K562 (cell line): ENCODE data around the gene CYP4B1. TPM values are rescaled to one million over a fixed set of nuclear protein-coding genes. Genes with fewer than 3 reads are reported as not detected.

Experiments
- ATAC-seq: fragments of 200-7000 bp; cut with Tn5 transposase; 3 replicates; pipeline ENCODE4 v1.9.1; 2020; ENCODE audit warnings: moderate library complexity
- Bru-seq: library from RNA; stranded (reverse); fragments of 400-500 nt; gene quantifications from one replicate; lab custom pipeline; 2021; lab: Mats Ljungman, UMichigan
- BruChase-seq, 2 experiments: library from RNA; stranded (reverse); fragments of 400-500 nt; gene quantifications; one replicate each; lab custom pipeline; 2021; lab: Mats Ljungman, UMichigan
- BruUV-seq: library from RNA; stranded (reverse); fragments of 400-500 nt; replicated peaks from 2 replicates; lab custom pipeline; 2021; lab: Mats Ljungman, UMichigan
- CTCF ChIA-PET: fragments of 300-600 bp; formaldehyde crosslinking; extraction: SDS; loops from one replicate; lab custom pipeline; 2021; ENCODE audit warnings: low intra/inter-chr PET ratio; lab: Yijun Ruan, JAX
- POLR2A ChIA-PET: fragments of 300-600, 350-650 bp; sonication (Branson Sonifier 250); formaldehyde crosslinking; extraction: SDS; loops from one replicate; lab custom pipeline; 2021; ENCODE audit warnings: antibody characterized with exemption, inconsistent platforms; lab: Yijun Ruan, JAX
- DNase-seq, 4 experiments: peaks; one replicate each; pipeline versions ENCODE4 v3.0.0 to v3.0.0-alpha.2; 2011 to 2018; ENCODE audit warnings: low spot score in 3 of 4, mixed read lengths in 3 of 4; ENCODE audit errors: extremely low read depth in 1 of 4
- FAIRE-seq: peaks from 2 replicates; lab custom pipeline; 2011; peaks lifted over from hg19 to GRCh38; lab: Jason Lieb, UNC
- H2AFZ ChIP-seq: 2 replicates; pipeline ENCODE4 v1.6.0; 2011; ENCODE audit warnings: low read depth, low read length, control low read depth, inconsistent platforms
- H3K27ac ChIP-seq: fragments of 200-600 bp; 3 replicates; pipeline ENCODE4 v1.8.0; 2011; ENCODE audit warnings: low read depth, mild to moderate bottlenecking, control low read depth, inconsistent platforms, low read length, moderate library complexity, mixed read lengths; ENCODE audit errors: extremely low read depth
- H3K27me3 ChIP-seq, 2 experiments: fragments of 300-600 bp in 1 of 2; 2 replicates in 1 of 2; 3 replicates in 1 of 2; pipeline versions ENCODE4 v1.6.0 to v1.8.0; 2011; ENCODE audit warnings: inconsistent platforms in 2 of 2, low read length in 2 of 2, mild to moderate bottlenecking in 1 of 2, mixed read lengths in 1 of 2, moderate library complexity in 1 of 2; ENCODE audit not compliant: control insufficient read depth in 2 of 2, insufficient read depth in 2 of 2
- H3K36me3 ChIP-seq: fragments of 300-600 bp; 3 replicates; pipeline ENCODE4 v1.8.0; 2011; ENCODE audit warnings: mild to moderate bottlenecking, low read length, inconsistent platforms; ENCODE audit not compliant: control insufficient read depth, insufficient read depth
- H3K4me1 ChIP-seq, 2 experiments: fragments of 200-600 bp in 1 of 2; replicated peaks in 1 of 2; 2 replicates in 1 of 2; 3 replicates in 1 of 2; pipeline versions ENCODE4 v1.5.1 to v1.8.0; 2011; ENCODE audit warnings: inconsistent platforms in 2 of 2, low read length in 2 of 2, mild to moderate bottlenecking in 1 of 2, mixed read lengths in 1 of 2, moderate library complexity in 1 of 2; ENCODE audit not compliant: control insufficient read depth in 2 of 2, insufficient read depth in 2 of 2
- H3K4me2 ChIP-seq: 2 replicates; pipeline ENCODE4 v1.6.1; 2011; ENCODE audit warnings: low read length, control low read depth, inconsistent platforms, mixed read lengths; ENCODE audit not compliant: insufficient read depth
- H3K4me3 ChIP-seq: fragments of 200-600 bp; sonication (generic), shearing (Covaris generic); 2 replicates; pipeline ENCODE4 v1.5.1; 2016; ENCODE audit warnings: control low read depth, inconsistent platforms
- H3K79me2 ChIP-seq: fragments of 200-600 bp; 3 replicates; pipeline ENCODE4 v1.8.0; 2011; ENCODE audit warnings: low read length, inconsistent platforms; ENCODE audit not compliant: control insufficient read depth, insufficient read depth
- H3K9ac ChIP-seq, 2 experiments: 2 replicates each; pipeline versions ENCODE4 v1.6.0 to v1.6.1; 2011; ENCODE audit warnings: low read depth in 2 of 2, low read length in 2 of 2, control low read depth in 1 of 2, inconsistent platforms in 1 of 2, mild to moderate bottlenecking in 1 of 2, mixed read lengths in 1 of 2; ENCODE audit not compliant: insufficient read depth in 1 of 2
- H3K9me1 ChIP-seq: one replicate; pipeline ENCODE4 v1.6.0; 2011; ENCODE audit warnings: inconsistent platforms, mild to moderate bottlenecking, low read length, moderate library complexity; ENCODE audit not compliant: control insufficient read depth, insufficient read depth
- H3K9me3 ChIP-seq: replicated peaks from 2 replicates; pipeline ENCODE4 v1.5.1; 2011; ENCODE audit warnings: low read depth, low read length, inconsistent platforms; ENCODE audit not compliant: control insufficient read depth, insufficient read depth
- H4K20me1 ChIP-seq: replicated peaks from 2 replicates; pipeline ENCODE4 v1.6.1; 2011; ENCODE audit warnings: low read length, inconsistent platforms, mixed read lengths; ENCODE audit not compliant: control insufficient read depth, insufficient read depth
- FOXK1 ChIP-seq: sonication (generic); formaldehyde crosslinking; IDR thresholded peaks from 2 replicates; pipeline ENCODE4 v1.8.0; 2022; ENCODE audit warnings: missing genetic modification reagents, mild to moderate bottlenecking, borderline replicate concordance
- RBM15 ChIP-seq: fragments of 200-400 bp; formaldehyde crosslinking; IDR thresholded peaks from 2 replicates; pipeline ENCODE4 v1.6.1; 2018; ENCODE audit warnings: mild to moderate bottlenecking, low read length, moderate library complexity; ENCODE audit not compliant: insufficient read depth
- RUNX1 ChIP-seq: sonication (generic); IDR thresholded peaks from 2 replicates; pipeline ENCODE4 v1.6.1; 2016; ENCODE audit warnings: antibody characterized with exemption, low read depth
- SP1 ChIP-seq: sonication (generic); formaldehyde crosslinking; IDR thresholded peaks from 2 replicates; pipeline ENCODE4 v1.8.1; 2022; ENCODE audit warnings: mild to moderate bottlenecking, missing genetic modification reagents
- ZNF165 ChIP-seq: fragments of 250-450 bp; sonication (Bioruptor Pico); IDR thresholded peaks from 2 replicates; pipeline ENCODE4 v1.4.0; 2020; ENCODE audit warnings: borderline replicate concordance
- ZNF639 ChIP-seq, 2 experiments: fragments of 200-800 bp in 1 of 2; sonication (Bioruptor generic) in 1 of 2; sonication (generic) in 1 of 2; formaldehyde crosslinking in 1 of 2; IDR thresholded peaks in 1 of 2; conservative IDR thresholded peaks in 1 of 2; 2 replicates each; pipeline versions ENCODE4 v1.5.0 to v1.6.1; 2016 to 2020; ENCODE audit warnings: missing compliant biosample characterization in 1 of 2, missing genetic modification characterization in 1 of 2, missing genetic modification reagents in 1 of 2
- WGBS: fragments of 100-300 bp; shearing (Covaris generic); methylation state at CpG from one replicate; pipeline ENCODE4 v1.1.6; 2016; ENCODE audit warnings: low coverage, mixed read lengths; ENCODE audit not compliant: insufficient coverage; ENCODE audit errors: missing lambda C conversion rate; 5-methylcytosine and 5-hydroxymethylcytosine counted together
- in situ Hi-C: fragments of 300-500 bp; cut with MboI; formaldehyde crosslinking; loops from 4 replicates; pipeline ENCODE4 v1.15.0; 2018; ENCODE audit warnings: inconsistent platforms, mixed read lengths
- intact Hi-C: fragments of 100-400 bp; cut with micrococcal nuclease; formaldehyde crosslinking; loops from 2 replicates; pipeline ENCODE4 v1.14.2; 2022
- long read RNA-seq, 3 experiments: library from polyadenylated mRNA in 2 of 3; library from RNA in 1 of 3; unstranded in 2 of 3; stranded (forward) in 1 of 3; transcript quantifications; one replicate each; pipeline ENCODE4 v2.0.0, GENCODE V29; 2019 to 2022
- polyA minus RNA-seq, 3 experiments: library from RNA; depleted of rRNA, polyadenylated mRNA; stranded (reverse); fragments of >200 nt; gene quantifications; 2 replicates each; pipeline ENCODE4 v1.2.3, GENCODE V29; 2011
- polyA plus RNA-seq, 8 experiments: library from polyadenylated mRNA; depleted of rRNA in 4 of 8; stranded (reverse) in 5 of 8; unstranded in 3 of 8; fragments of >200 nt; fragmentation: Nextera tagmentation in 2 of 8; fragmentation: Illumina TruSeq in 1 of 8; extraction: Ambion mirVana in 2 of 8; extraction: Trizol in 1 of 8; gene quantifications; 2 replicates each; pipeline versions ENCODE4 v1.2.1 to v1.2.3, GENCODE V29; 2011 to 2014; ENCODE audit warnings: inconsistent platforms in 1 of 8, missing spikeins in 1 of 8
- total RNA-seq, 7 experiments: library from RNA; depleted of rRNA in 6 of 7; stranded (reverse); fragments of >200 nt in 6 of 7; fragmentation: Illumina TruSeq in 2 of 7; extraction: Trizol in 2 of 7; gene quantifications; 2 replicates each; pipeline versions ENCODE4 v1.2.1 to v1.2.3, GENCODE V29; 2011 to 2021; ENCODE audit warnings: low replicate concordance in 1 of 7

Gene CYP4B1
- not detected in 2 replicates for total RNA-seq (2011; cell fraction: chromatin; rRNA removed; ENCODE audit: low replicate concordance)
- total RNA-seq (2011; cell fraction: nucleolus; rRNA removed), result not detected in 2 replicates
- total RNA-seq (2011; cell fraction: nucleoplasm; rRNA removed), result not detected in 2 replicates
- total RNA-seq (2014; rRNA removed), result not detected in 2 replicates
- total RNA-seq (2014; rRNA removed; fragmentation: Illumina TruSeq; extraction: Trizol), result not detected in 2 replicates
- total RNA-seq (2015; rRNA removed; fragmentation: Illumina TruSeq; extraction: Trizol), result not detected in 2 replicates
- 0.56 and 0.69 TPM in 2 replicates for total RNA-seq (2021)
- not detected in 2 replicates for polyA plus RNA-seq (2011; rRNA removed)
- not detected in 2 replicates for polyA plus RNA-seq (2011; cell fraction: cytosol; rRNA removed)
- polyA plus RNA-seq (2011; cell fraction: nucleus; rRNA removed), result not detected in 2 replicates
- polyA plus RNA-seq (2012), result not detected in 2 replicates
- not detected in 2 replicates for polyA plus RNA-seq (2014; fragmentation: Illumina TruSeq; extraction: Trizol)
- not detected for polyA plus RNA-seq (2014; fragmentation: Nextera tagmentation; extraction: Ambion mirVana)
- polyA plus RNA-seq (2014; rRNA removed), result not detected in 2 replicates
- not detected in 2 replicates for polyA minus RNA-seq (2011; rRNA and poly(A)+ RNA removed)
- polyA minus RNA-seq (2011; cell fraction: cytosol; rRNA and poly(A)+ RNA removed), result not detected in 2 replicates
- not detected in 2 replicates for polyA minus RNA-seq (2011; cell fraction: nucleus; rRNA and poly(A)+ RNA removed)
- Bru-seq, nascent RNA, result not detected
- BruChase-seq, experiment 1, labeled RNA remaining after a 2-hour chase, result not detected
- not detected for BruChase-seq, experiment 2, labeled RNA remaining after a 6-hour chase
- long read RNA-seq, experiment 1, result 0 reads
- long read RNA-seq, experiment 2, result 0 reads
- long read RNA-seq, experiment 3, result 0 reads

- Histone ChIP-seq H3K79me2 (no peaks in the 10 kb centered on the region), H3K9me3 (no peaks in the 10 kb centered on the region), H3K27me3 (peaks cover 2 to 11% of the 10 kb centered on the region in 2 experiments; a peak in 2 of 5 replicates), H3K9me1 (no peaks in the 10 kb centered on the region), H4K20me1 (no peaks in the 10 kb centered on the region), H3K4me3 (no peak within 1 kb of the TSS), H2AFZ (no peak within 1 kb of the TSS), H3K36me3 (no peaks in the 10 kb centered on the region), H3K4me1 (no peaks in the 10 kb centered on the region), H3K27ac (no peak within 1 kb of the TSS), H3K9ac (no peak within 1 kb of the TSS), H3K4me2 (no peak within 1 kb of the TSS)
- DNase-seq, result no peak
- no TSS peak for BruUV-seq
- POLR2A ChIA-PET, result interaction anchor here (0.8 to 2.0 kb wide), 3 partner anchors 14 to 381 kb away, joined by 3 to 4 read pairs (median 3); no protein-coding TSS in a partner anchor
- in situ Hi-C loops (no loop called here), intact Hi-C loops (no loop called here)
- ATAC-seq, result no peak
- TF ChIP-seq ZNF639 (CRISPR knock-in tag; conservative IDR thresholded peaks at IDR 0.05 in 1 of 2, IDR thresholded peaks at IDR 0.05 in 1 of 2), result no peak
- TF ChIP-seq RUNX1, result no peak
- no peak for TF ChIP-seq SP1
- no peak for TF ChIP-seq RBM15
- TF ChIP-seq ZNF165 (CRISPR knock-in tag), result no peak
- no peak for TF ChIP-seq FOXK1
- CTCF ChIA-PET, result no interaction called here
- no peak for FAIRE-seq
- WGBS, result 2% methylated on average over 4 of the region's 4 CpGs
Measured at GRCh38 chr1:46798810-46799209, at the start of gene CYP4B1. Gene CYP4B1 (plus strand): TSS chr1:46799046. CDS start chr1:46799082, 36 bp downstream.
